Adrenal gland (tissue), 5 donors: ENCODE measurements around the gene FPR1.

Experiments
- CTCF ChIP-seq, 6 experiments: fragments of 450-650 bp in 4 of 6; fragments of 200-600 bp in 2 of 6; sonication (generic) in 1 of 6; IDR thresholded peaks; 1 replicate in 5 of 6; 2 replicates in 1 of 6; pipeline versions ENCODE4 v1.5.1 to v1.8.0; 2016 to 2021; ENCODE audit warnings: antibody characterized with exemption in 6 of 6, mild to moderate bottlenecking in 2 of 6, moderate library complexity in 1 of 6
- POLR2A ChIP-seq, 2 donors: fragments of 450-650 bp; IDR thresholded peaks; one replicate each; pipeline ENCODE4 v1.6.1; 2017; ENCODE audit warnings: antibody characterized with exemption in 2 of 2, mild to moderate bottlenecking in 2 of 2, moderate library complexity in 1 of 2
- donor health status: DM: no; HTN: no; CAD: no.

- TF ChIP-seq POLR2A (IDR thresholded peaks at IDR 0.05) (no peak), CTCF (IDR thresholded peaks at IDR 0.05) (peak in 1 of 6 experiments; percentile 18)
Observed at GRCh38 chr19:51783372-51783771, 31.7 kb upstream of the FPR1 start.
